Muscle layer of colon (tissue), 2 donors: ENCODE data around the gene MEG3.

ENCODE experiments used
- H3K27ac ChIP-seq: one replicate; pipeline ENCODE4 v1.7.0; 2013; ENCODE audit warnings: low read depth, mild to moderate bottlenecking, low read length, moderate library complexity
- H3K27me3 ChIP-seq, 2 donors: one replicate each; pipeline ENCODE4 v1.7.0; 2013; ENCODE audit warnings: low read length in 2 of 2, mild to moderate bottlenecking in 2 of 2; ENCODE audit not compliant: insufficient read depth in 2 of 2, control insufficient read depth in 1 of 2
- H3K36me3 ChIP-seq: one replicate; pipeline ENCODE4 v1.7.0; 2013; ENCODE audit warnings: mild to moderate bottlenecking, low read length; ENCODE audit not compliant: insufficient read depth
- H3K4me1 ChIP-seq: one replicate; pipeline ENCODE4 v1.7.0; 2013; ENCODE audit warnings: mild to moderate bottlenecking, low read length; ENCODE audit not compliant: insufficient read depth
- H3K4me3 ChIP-seq, 2 donors: one replicate each; pipeline ENCODE4 v1.7.0; 2013; ENCODE audit warnings: low read length in 2 of 2, low read depth in 1 of 2, mild to moderate bottlenecking in 1 of 2, moderate library complexity in 1 of 2
- H3K9ac ChIP-seq: one replicate; pipeline ENCODE4 v1.7.0; 2013; ENCODE audit warnings: low read length
- H3K9me3 ChIP-seq: one replicate; pipeline ENCODE4 v1.7.0; 2013; ENCODE audit warnings: mild to moderate bottlenecking, low read length
- donor health status: abdominal sarcoma.
- donor health status: Adenocarcinoma of cecum.

MEG3 gene

DNA sequence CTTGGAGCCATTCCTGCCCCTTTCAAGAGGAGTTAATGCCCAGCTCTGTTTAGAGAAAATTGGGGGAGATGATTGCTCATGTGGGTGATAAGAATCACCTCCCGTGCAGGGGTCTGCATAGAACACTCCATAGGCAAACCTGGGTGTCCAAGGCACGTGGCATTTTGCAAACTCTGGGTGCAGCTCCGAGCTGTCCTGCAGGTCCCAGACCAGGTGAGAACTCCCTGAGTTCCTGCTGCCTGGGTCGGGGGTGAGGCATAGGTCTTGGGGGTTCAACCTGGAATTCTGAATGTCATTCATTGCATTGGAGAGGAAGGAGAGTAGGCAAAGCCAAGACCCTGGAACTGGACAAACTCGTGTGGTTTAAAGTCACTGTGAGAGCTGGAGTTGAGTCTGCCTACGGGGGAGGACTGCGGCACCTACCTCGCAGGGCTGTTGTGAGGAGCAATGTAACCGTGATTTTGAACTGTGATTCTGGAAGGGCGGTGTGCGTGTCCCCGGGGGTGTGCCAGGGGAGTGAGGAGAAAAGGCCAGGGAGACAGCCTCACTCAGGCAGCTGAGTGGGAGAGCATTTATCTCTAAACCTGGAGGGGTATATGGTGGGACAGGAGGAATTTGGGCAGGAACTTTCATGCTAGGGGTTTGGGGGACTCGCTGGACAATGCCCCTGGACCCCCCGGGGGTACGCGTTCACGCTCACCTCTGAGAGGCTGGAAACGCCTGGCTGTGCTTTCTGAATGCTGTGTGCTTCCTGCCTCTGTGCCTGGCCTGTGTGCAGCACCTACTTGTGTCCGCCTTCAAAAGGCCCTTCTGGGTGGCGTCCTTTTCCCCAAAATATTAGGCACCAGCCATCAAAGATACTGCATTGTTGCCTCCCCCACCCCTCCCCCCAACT, 30.4 kb downstream of the MEG3 start:
- no peaks in the 10 kb centered on the region for H3K4me1 ChIP-seq

DNA sequence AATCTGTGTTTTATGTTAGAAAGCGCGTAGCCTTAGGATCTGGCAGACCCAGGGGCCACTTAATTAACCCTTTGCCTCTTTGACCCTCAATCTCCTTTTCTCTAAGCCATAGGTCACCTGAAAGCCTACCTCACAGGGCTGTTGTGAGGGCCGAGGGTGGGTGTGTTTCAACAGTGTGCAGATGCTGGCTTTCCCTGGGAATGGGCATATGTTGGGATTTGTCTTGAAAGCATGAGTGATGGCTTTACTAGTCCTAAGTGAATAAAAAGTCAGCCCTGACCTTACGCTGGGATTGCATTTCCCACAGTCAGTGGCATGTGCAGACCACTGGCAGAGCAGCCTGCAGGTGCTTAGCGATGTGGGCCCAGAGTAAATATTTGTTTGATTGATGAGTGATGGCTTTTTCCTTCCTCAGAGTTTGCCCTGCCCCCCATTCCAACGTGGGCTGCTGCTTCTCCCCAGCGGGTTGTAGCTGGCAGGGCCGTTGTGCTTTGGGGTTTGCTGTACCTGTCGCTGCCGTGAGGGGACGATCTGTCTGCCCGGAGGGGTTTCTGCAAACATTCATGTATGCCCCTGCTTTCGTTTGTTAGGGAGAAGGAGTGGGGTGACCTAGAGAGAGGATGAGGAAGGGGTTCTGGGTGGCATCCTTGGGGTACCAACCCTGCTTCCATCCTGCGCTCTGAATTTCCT, 31.5 kb downstream of the MEG3 start:
- H3K9me3 ChIP-seq: no peaks in the 10 kb centered on the region
- no peak overlapping the region for H3K9ac ChIP-seq
- no peaks in the 10 kb centered on the region for H3K36me3 ChIP-seq
- no peaks in the 10 kb centered on the region for H3K4me1 ChIP-seq
- H3K4me3 ChIP-seq: no peak overlapping the region
- H3K27ac ChIP-seq: no peak overlapping the region
- no peaks in the 10 kb centered on the region for H3K27me3 ChIP-seq

More for the DNA sequence above, 30.4 kb downstream of the MEG3 start:
- Histone ChIP-seq H3K4me3 (no peak overlapping the region), H3K9ac (no peak overlapping the region), H3K36me3 (no peaks in the 10 kb centered on the region), H3K9me3 (no peaks in the 10 kb centered on the region), H3K27ac (no peak overlapping the region), H3K27me3 (no peaks in the 10 kb centered on the region)

DNA sequence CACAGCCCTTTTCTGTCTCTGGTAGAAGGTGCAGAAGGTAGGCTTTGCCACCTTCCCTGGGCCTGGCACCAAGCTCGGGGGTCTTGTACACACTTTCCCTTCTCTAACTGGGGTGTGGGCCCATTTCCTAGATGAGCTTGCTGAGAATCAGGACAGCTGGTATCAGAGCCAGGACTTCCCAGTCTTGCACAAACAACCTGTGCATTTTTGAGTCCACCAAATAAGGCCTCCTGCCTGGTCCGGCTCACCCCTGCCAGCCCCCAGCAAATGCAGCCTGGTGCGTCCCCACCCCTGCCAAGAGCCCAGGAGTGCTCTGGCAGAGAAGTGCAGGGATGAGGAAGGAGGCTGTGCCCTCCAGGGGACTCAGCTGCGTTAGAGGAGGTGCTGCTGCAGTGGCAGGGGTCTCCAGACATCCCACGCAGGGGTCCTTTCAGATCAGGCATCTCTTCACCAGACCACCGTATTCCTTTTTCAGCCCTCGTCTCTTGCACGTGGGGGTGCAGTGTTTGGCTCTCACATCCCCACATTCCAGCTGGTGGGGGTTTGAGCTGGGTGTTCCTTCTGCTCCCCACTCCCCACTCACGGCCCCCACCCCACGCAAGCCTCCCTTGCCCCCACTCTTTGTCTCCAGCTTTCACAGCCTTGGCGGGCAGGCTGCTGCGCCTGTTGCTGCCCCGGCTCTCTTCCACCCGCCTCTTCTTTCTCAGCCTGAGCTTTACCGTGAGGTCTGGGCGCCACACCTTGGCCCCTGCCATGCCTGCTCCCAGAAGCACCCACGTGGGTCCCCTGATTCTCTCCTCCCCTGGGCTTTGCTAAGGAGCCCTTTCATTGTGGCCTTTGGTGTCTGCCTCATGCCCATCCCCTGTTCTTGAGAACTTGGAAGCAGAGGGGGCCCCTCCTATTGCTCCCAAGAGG, 32.3 kb downstream of the MEG3 start:
- Histone ChIP-seq H3K4me1 (no peaks in the 10 kb centered on the region), H3K27me3 (no peaks in the 10 kb centered on the region), H3K4me3 (no peak overlapping the region), H3K36me3 (no peaks in the 10 kb centered on the region), H3K9ac (no peak overlapping the region), H3K27ac (no peak overlapping the region), H3K9me3 (no peaks in the 10 kb centered on the region)

DNA sequence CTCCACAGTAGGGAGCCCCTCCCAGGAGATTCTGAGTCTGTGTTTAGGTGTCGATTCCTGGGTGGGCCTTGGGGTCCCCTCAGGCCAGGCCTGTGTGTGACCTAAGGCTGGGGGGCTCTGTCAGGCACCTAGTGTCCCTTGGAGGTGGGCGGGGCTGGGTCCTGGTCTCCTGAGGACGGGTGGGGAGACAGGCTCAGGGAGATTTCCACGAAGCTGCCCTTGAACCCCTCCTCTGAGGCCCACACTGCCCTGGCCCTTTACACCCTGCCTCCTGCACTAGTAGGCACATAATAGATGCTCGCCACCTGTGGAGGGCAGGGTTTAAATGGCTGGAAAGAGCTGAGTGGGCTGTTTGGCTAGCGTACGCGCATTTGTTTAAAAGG, 32.9 kb downstream of the MEG3 start:
- H3K4me3 ChIP-seq: no peak overlapping the region
- no peak overlapping the region for H3K9ac ChIP-seq
- H3K27ac ChIP-seq: no peak overlapping the region

DNA sequence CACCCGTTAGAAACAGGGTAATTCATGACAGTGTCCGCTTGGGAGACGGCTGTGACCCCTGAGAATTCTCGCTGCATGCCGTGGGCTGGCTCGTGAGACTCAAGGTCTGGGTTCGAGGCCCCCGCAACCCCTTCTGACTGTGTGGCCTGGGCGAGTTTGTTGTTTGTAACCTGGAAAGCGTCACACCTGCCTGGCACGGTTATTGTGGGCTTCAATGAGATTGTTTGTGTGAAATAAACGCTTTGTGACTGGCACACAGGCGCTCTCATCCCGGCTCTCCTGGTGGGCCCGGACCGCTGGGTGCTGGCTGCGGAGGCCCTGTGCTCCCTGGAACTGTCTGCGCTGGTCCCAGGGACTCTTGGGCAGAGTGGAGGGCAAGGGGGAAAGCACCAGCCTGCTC, 33.9 kb downstream of the MEG3 start:
- Histone ChIP-seq H3K27ac (no peak overlapping the region), H3K27me3 (no peaks in the 10 kb centered on the region), H3K36me3 (no peaks in the 10 kb centered on the region), H3K9ac (no peak overlapping the region), H3K9me3 (no peaks in the 10 kb centered on the region), H3K4me1 (no peaks in the 10 kb centered on the region), H3K4me3 (no peak overlapping the region)

More for the DNA sequence above, 32.9 kb downstream of the MEG3 start:
- Histone ChIP-seq H3K27me3 (no peaks in the 10 kb centered on the region), H3K9me3 (no peaks in the 10 kb centered on the region), H3K4me1 (no peaks in the 10 kb centered on the region), H3K36me3 (no peaks in the 10 kb centered on the region)

DNA sequence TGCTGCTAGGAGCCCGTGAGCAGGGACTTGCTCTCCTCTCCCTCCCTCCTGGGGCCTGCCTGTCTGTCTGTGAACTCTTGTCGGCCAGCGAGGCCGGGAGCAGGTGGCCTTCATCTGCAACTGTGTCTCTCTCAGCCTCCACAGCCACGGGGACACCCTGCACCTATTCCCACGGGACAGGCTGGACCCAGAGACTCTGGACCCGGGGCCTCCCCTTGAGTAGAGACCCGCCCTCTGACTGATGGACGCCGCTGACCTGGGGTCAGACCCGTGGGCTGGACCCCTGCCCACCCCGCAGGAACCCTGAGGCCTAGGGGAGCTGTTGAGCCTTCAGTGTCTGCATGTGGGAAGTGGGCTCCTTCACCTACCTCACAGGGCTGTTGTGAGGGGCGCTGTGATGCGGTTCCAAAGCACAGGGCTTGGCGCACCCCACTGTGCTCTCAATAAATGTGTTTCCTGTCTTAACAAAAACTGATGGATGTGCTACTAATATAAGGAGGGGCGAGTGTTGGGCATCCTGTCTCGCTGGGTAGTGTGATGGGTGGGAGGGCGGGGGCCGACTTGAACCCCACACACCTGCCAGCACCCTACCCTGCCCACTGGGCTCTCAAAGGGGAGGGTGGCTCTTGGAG, 34.8 kb downstream of the MEG3 start:
- H3K4me1 ChIP-seq: no peaks in the 10 kb centered on the region
- H3K27me3 ChIP-seq: no peaks in the 10 kb centered on the region
- H3K9ac ChIP-seq: no peak overlapping the region
- no peak overlapping the region for H3K27ac ChIP-seq
- H3K36me3 ChIP-seq: no peaks in the 10 kb centered on the region
- no peaks in the 10 kb centered on the region for H3K9me3 ChIP-seq
- no peak overlapping the region for H3K4me3 ChIP-seq

DNA sequence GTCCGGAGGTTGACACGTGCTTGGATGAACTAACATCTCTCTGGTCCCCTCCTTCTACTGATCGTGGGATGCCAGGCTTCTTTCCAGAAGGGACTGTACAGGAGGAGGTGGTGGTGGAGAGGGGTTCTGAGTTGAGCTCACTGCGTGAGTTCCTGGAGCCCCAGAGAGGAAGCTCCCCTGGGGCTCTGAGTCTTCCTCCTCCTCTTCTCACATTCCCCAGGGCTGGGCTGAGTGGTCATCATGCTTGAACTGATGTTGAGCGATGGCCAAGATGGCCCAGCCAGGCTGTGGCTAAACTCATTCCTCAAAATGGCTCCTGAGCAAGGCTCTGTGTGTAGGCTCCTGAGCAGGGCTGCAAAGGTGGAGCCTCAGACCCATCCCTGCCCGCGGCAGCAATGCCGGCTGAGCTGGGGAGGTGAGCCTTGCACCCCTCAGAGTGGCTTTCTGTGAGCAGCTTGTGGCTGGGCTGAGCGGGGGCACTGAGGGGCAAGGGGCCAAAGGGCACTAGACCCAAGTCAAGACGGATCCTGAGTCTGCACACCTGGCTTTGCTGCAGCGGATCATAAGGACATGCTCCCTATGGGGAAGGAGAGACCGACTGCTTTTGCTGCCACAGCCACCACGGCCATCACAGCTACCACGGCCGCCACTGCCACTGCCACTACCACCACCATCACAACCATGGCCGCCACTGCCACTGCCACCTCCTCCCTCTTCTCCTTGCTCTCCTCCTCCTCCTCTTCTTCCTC, 35.4 kb downstream of the MEG3 start:
- no peaks in the 10 kb centered on the region for H3K9me3 ChIP-seq
- no peak overlapping the region for H3K27ac ChIP-seq
- no peaks in the 10 kb centered on the region for H3K27me3 ChIP-seq
- no peaks in the 10 kb centered on the region for H3K36me3 ChIP-seq
- no peaks in the 10 kb centered on the region for H3K4me1 ChIP-seq
- no peak overlapping the region for H3K9ac ChIP-seq
- no peak overlapping the region for H3K4me3 ChIP-seq

DNA sequence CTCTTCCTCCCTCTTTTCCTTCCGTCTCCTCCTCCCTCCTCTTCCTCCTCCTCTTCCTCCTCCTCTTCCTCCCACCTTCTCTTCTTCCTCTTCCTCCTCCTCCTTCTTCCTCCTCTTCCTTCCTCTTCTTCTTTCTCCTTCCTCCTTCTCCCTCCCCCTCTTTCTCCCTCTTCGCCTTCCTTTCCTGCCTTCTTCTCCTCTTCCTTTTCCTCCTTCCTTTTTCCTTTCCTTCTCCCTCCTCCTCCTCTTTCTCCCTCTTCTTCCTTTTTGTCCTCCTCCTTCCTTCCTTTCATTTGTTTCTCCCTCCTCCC, 36.0 kb downstream of the MEG3 start:
- no peak overlapping the region for H3K9ac ChIP-seq
- no peaks in the 10 kb centered on the region for H3K36me3 ChIP-seq
- H3K9me3 ChIP-seq: no peaks in the 10 kb centered on the region
- no peaks in the 10 kb centered on the region for H3K27me3 ChIP-seq
- H3K4me3 ChIP-seq: no peak overlapping the region
- no peaks in the 10 kb centered on the region for H3K4me1 ChIP-seq
- H3K27ac ChIP-seq: no peak overlapping the region

DNA sequence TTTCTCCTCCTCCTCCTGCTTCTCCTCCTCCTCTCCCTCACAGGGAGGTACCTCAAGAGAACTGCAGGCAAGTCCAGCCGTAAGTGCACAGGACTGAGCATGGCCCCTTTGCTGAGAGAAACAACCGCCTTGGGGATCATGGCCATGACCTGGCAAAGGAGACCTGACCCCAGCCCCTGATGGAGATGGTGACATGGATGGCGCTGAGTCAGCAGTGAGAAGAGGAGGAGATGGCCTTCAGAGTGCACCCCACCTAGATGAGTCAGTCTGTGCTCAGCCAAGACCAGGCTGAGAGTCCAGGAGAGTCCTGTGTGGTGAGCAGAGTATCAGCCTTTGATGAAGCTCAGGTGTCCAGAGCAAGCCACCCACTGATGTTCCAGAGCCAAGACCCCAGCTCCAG, 36.4 kb downstream of the MEG3 start:
- H3K27me3 ChIP-seq: no peaks in the 10 kb centered on the region
- H3K4me1 ChIP-seq: no peaks in the 10 kb centered on the region
- H3K4me3 ChIP-seq: no peak overlapping the region
- no peak overlapping the region for H3K9ac ChIP-seq
- no peak overlapping the region for H3K27ac ChIP-seq
- H3K36me3 ChIP-seq: no peaks in the 10 kb centered on the region
- no peaks in the 10 kb centered on the region for H3K9me3 ChIP-seq

DNA sequence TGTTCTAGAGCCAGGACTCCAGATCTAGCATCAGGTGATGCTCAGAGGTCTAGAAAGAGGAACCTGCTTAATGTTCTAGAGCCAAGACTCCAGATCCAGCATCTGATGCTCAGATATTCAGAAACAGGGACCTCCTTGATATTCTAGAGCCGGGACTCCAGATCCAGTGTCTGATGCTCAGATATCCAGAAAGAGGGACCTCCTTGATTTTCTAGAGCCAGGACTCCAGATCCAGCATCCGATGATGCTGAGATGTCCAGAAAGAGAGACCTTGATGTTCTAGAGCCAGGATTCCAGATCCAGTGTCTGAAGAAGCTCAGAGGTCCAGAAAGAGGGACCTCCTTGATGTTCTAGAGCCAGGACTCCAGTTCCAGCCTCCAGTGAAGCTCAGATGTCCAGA, 36.9 kb downstream of the MEG3 start:
- Histone ChIP-seq H3K27ac (no peak overlapping the region), H3K36me3 (no peaks in the 10 kb centered on the region), H3K9me3 (no peaks in the 10 kb centered on the region), H3K4me3 (no peak overlapping the region), H3K27me3 (no peaks in the 10 kb centered on the region), H3K4me1 (no peaks in the 10 kb centered on the region), H3K9ac (no peak overlapping the region)
